Neural cell (in vitro differentiated cells): Measurements from ENCODE around the gene BSCL2. TPM values are rescaled to one million over a fixed set of nuclear protein-coding genes. Genes with fewer than 3 reads are reported as not detected.

ENCODE experiments used
- H2AFZ ChIP-seq: fragments of 200-600, 300-800 bp; sonication (generic), shearing (Covaris generic); 2 replicates; pipeline ENCODE4 v1.6.0; 2014; ENCODE audit warnings: low read depth, mild to moderate bottlenecking, antibody characterized with exemption, low read length, moderate library complexity
- H3F3A ChIP-seq: fragments of 200-600 bp; shearing (Covaris generic); 2 replicates; pipeline ENCODE4 v1.6.1; 2016; ENCODE audit warnings: mild to moderate bottlenecking, moderate library complexity, mixed read lengths, antibody characterized with exemption, low read length; ENCODE audit not compliant: insufficient read depth, poor library complexity, severe bottlenecking
- H3K27ac ChIP-seq: fragments of 200-600, 300-800 bp; sonication (generic), shearing (Covaris generic); 2 replicates; pipeline ENCODE4 v1.5.1; 2014; ENCODE audit warnings: mild to moderate bottlenecking, low read length, moderate library complexity
- H3K27me3 ChIP-seq: fragments of 300-800, 200-600 bp; sonication (generic), shearing (Covaris generic); 2 replicates; pipeline ENCODE4 v1.6.0; 2014; ENCODE audit warnings: mild to moderate bottlenecking, low read depth, low read length, moderate library complexity; ENCODE audit not compliant: insufficient read depth
- H3K36me3 ChIP-seq: fragments of 300-800, 200-600 bp; sonication (generic), shearing (Covaris generic); 2 replicates; pipeline ENCODE4 v1.5.1; 2014; ENCODE audit warnings: mild to moderate bottlenecking, antibody characterized with exemption, low read length, moderate library complexity; ENCODE audit not compliant: insufficient read depth
- H3K4me2 ChIP-seq: fragments of 300-800, 200-600 bp; sonication (generic), shearing (Covaris generic); 2 replicates; pipeline ENCODE4 v1.6.0; 2014; ENCODE audit warnings: mild to moderate bottlenecking, low read length
- H3K4me3 ChIP-seq: fragments of 300-800, 200-600 bp; sonication (generic), shearing (Covaris generic); 2 replicates; pipeline ENCODE4 v1.5.1; 2014; ENCODE audit warnings: mild to moderate bottlenecking, low read length, moderate library complexity
- H3K79me2 ChIP-seq: fragments of 200-600 bp; shearing (Covaris generic); replicated peaks from 2 replicates; pipeline ENCODE4 v1.6.0; 2014; ENCODE audit warnings: mild to moderate bottlenecking, low read length, moderate library complexity; ENCODE audit not compliant: insufficient read depth
- H3K9ac ChIP-seq: fragments of 300-800, 200-600 bp; sonication (generic), shearing (Covaris generic); 2 replicates; pipeline ENCODE4 v1.6.1; 2016; ENCODE audit warnings: mild to moderate bottlenecking, low read length, mixed read lengths
- H3K9me2 ChIP-seq: fragments of 200-600 bp; shearing (Covaris generic); 2 replicates; pipeline ENCODE4 v1.6.1; 2016; ENCODE audit warnings: mild to moderate bottlenecking, low read length, mixed read lengths; ENCODE audit not compliant: insufficient read depth
- H3K9me3 ChIP-seq: fragments of 200-600, 300-800 bp; sonication (generic), shearing (Covaris generic); 2 replicates; pipeline ENCODE4 v1.6.1; 2016; ENCODE audit warnings: mild to moderate bottlenecking, mixed run types, low read length, moderate library complexity, mixed read lengths
- H4K20me1 ChIP-seq: fragments of 200-600 bp; shearing (Covaris generic); 2 replicates; pipeline ENCODE4 v1.6.1; 2016; ENCODE audit warnings: mild to moderate bottlenecking, mixed run types; ENCODE audit not compliant: insufficient read depth
- EZH2 ChIP-seq: fragments of 200-600, 300-800 bp; shearing (Covaris generic), sonication (generic); IDR thresholded peaks from 2 replicates; pipeline ENCODE4 v1.6.1; 2014; ENCODE audit warnings: antibody characterized with exemption, low read length, borderline replicate concordance, mild to moderate bottlenecking; ENCODE audit not compliant: insufficient read depth, poor library complexity, severe bottlenecking
- MXI1 ChIP-seq: fragments of 450-650 bp; conservative IDR thresholded peaks from 2 replicates; pipeline ENCODE4 v1.6.1; 2014; ENCODE audit warnings: antibody characterized with exemption, mild to moderate bottlenecking; ENCODE audit not compliant: poor library complexity, severe bottlenecking
- RAD21 ChIP-seq: fragments of 450-650 bp; conservative IDR thresholded peaks from 2 replicates; pipeline ENCODE4 v1.6.1; 2014; ENCODE audit warnings: antibody characterized with exemption, mild to moderate bottlenecking, moderate library complexity
- TAF1 ChIP-seq: IDR thresholded peaks from 2 replicates; pipeline ENCODE4 v1.6.1; 2012; ENCODE audit warnings: low read depth
- polyA plus RNA-seq: library from polyadenylated mRNA; depleted of rRNA; stranded (reverse); fragments of >200 nt; gene quantifications from 2 replicates; pipeline ENCODE4 v1.2.3, GENCODE V29; 2014
- TF ChIP-seq, protein P1 (sequence below): IDR thresholded peaks from 2 replicates; pipeline ENCODE4 v1.6.1; 2012; ENCODE audit warnings: borderline replicate concordance
- TF ChIP-seq, protein P2 (sequence below): fragments of 450-650 bp; IDR thresholded peaks from 2 replicates; pipeline ENCODE4 v1.5.1; 2014; ENCODE audit warnings: antibody characterized with exemption, mild to moderate bottlenecking, moderate library complexity; ENCODE audit not compliant: poor library complexity, severe bottlenecking

BSCL2 gene
- polyA plus RNA-seq, 1 donor from 2014 or later: 304 TPM

DNA sequence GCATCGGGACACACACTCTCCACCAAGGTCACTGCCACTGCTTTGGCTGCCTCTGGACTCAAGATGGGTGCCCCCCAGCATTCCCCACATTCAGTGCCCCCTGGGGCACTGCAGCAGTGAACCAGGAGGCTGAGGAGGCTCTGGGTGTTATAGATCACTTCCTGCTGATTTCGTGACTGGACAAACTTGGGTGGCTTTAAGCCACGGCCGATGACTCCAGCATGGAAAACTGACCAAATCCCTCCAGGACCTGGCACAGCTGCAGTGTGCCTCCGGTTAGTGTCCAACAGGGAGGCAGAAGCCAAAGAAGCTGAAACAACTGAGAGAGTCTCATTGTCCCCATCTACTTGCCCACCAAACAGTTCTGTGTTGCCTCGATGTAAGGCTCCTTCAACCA lies 59.6 kb downstream of the BSCL2 start:
- Histone ChIP-seq H3K27me3 (no peaks in the 10 kb centered on the region), H3F3A (no peaks in the 10 kb centered on the region), H3K27ac (no peak overlapping the region), H3K4me2 (no peak overlapping the region), H3K9me3 (no peaks in the 10 kb centered on the region), H4K20me1 (no peaks in the 10 kb centered on the region), H3K9ac (no peak overlapping the region), H3K4me3 (no peak overlapping the region), H2AFZ (no peak overlapping the region), H3K9me2 (no peaks in the 10 kb centered on the region), H3K36me3 (no peaks in the 10 kb centered on the region), H3K79me2 (peaks cover 33% of the 10 kb centered on the region)
- TF ChIP-seq RAD21 (no peak), TAF1 (no peak), EZH2 (no peak), MXI1 (no peak)
- TF ChIP-seq, protein P1, sequence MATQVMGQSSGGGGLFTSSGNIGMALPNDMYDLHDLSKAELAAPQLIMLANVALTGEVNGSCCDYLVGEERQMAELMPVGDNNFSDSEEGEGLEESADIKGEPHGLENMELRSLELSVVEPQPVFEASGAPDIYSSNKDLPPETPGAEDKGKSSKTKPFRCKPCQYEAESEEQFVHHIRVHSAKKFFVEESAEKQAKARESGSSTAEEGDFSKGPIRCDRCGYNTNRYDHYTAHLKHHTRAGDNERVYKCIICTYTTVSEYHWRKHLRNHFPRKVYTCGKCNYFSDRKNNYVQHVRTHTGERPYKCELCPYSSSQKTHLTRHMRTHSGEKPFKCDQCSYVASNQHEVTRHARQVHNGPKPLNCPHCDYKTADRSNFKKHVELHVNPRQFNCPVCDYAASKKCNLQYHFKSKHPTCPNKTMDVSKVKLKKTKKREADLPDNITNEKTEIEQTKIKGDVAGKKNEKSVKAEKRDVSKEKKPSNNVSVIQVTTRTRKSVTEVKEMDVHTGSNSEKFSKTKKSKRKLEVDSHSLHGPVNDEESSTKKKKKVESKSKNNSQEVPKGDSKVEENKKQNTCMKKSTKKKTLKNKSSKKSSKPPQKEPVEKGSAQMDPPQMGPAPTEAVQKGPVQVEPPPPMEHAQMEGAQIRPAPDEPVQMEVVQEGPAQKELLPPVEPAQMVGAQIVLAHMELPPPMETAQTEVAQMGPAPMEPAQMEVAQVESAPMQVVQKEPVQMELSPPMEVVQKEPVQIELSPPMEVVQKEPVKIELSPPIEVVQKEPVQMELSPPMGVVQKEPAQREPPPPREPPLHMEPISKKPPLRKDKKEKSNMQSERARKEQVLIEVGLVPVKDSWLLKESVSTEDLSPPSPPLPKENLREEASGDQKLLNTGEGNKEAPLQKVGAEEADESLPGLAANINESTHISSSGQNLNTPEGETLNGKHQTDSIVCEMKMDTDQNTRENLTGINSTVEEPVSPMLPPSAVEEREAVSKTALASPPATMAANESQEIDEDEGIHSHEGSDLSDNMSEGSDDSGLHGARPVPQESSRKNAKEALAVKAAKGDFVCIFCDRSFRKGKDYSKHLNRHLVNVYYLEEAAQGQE: no peak
- TF ChIP-seq, protein P2, sequence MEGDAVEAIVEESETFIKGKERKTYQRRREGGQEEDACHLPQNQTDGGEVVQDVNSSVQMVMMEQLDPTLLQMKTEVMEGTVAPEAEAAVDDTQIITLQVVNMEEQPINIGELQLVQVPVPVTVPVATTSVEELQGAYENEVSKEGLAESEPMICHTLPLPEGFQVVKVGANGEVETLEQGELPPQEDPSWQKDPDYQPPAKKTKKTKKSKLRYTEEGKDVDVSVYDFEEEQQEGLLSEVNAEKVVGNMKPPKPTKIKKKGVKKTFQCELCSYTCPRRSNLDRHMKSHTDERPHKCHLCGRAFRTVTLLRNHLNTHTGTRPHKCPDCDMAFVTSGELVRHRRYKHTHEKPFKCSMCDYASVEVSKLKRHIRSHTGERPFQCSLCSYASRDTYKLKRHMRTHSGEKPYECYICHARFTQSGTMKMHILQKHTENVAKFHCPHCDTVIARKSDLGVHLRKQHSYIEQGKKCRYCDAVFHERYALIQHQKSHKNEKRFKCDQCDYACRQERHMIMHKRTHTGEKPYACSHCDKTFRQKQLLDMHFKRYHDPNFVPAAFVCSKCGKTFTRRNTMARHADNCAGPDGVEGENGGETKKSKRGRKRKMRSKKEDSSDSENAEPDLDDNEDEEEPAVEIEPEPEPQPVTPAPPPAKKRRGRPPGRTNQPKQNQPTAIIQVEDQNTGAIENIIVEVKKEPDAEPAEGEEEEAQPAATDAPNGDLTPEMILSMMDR: no peak

DNA sequence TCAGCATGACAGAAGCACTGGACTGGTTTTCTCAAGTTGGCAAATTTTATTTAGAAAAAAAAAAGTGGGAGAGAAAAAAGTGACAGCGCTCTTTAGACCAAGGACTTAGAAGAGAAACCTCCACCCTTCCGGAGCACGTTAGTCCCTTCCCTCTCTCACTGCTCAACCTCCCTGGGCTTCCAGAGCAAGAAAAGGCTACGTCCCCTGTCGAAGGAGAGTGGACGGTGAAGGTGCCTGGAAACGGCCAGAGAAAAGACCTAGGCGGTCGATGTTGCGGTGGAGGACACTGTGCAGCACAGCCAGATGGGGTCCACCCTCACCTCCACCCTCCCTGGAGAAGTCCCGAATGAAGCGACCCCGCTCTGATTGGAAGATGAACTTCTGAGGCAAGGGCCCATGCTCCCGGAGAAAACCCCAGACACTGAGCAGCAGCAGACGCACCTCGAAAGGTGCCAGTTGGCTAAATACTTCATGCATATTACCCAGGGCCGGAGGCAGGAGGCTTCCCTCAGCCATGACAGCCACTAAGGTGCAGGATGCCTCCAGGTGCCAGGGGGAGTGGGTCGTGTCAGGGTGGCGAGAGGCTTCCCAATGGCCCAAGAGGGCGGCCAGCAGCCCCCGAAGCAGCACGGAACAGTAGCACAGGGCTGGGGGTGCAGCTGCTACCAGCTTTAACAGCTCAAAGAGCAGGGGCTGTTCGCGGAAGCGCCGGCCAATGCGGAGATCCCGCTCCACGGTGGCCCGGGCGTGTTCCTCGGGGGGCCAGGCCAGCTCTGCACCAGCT lies 60.2 kb downstream of the BSCL2 start:
- TF ChIP-seq RAD21 (no peak), MXI1 (no peak)
- TF ChIP-seq, protein P2: no peak
- no peaks in the 10 kb centered on the region for H3K9me3 ChIP-seq

More for the DNA sequence above, 60.2 kb downstream of the BSCL2 start:
- no peaks in the 10 kb centered on the region for H3K9me2 ChIP-seq
- H3K79me2 ChIP-seq: peaks cover 28% of the 10 kb centered on the region
- H3K27ac ChIP-seq: no peak overlapping the region
- no peak overlapping the region for H3K9ac ChIP-seq
- no peak overlapping the region for H3K4me2 ChIP-seq
- no peak overlapping the region for H2AFZ ChIP-seq
- no peaks in the 10 kb centered on the region for H4K20me1 ChIP-seq
- no peaks in the 10 kb centered on the region for H3F3A ChIP-seq
- peak overlapping the region; percentile 99 for H3K4me3 ChIP-seq
- H3K36me3 ChIP-seq: no peaks in the 10 kb centered on the region
- no peaks in the 10 kb centered on the region for H3K27me3 ChIP-seq
